Thyroid gland (tissue), 4 donors: ENCODE measurements around the gene DIP2C. TPM values are rescaled to one million over a fixed set of nuclear protein-coding genes. Genes with fewer than 3 reads are reported as not detected.

Experiments used
- DNase-seq, 2 donors: peaks; one replicate each; pipeline ENCODE4 v3.0.0-alpha.2; 2019
- H3K27ac ChIP-seq, 3 donors: fragments of 200-600 bp; sonication (generic); 1 replicate in 2 of 3; 2 replicates in 1 of 3; pipeline ENCODE4 v1.5.1; 2016 to 2019; ENCODE audit warnings: mild to moderate bottlenecking in 1 of 3, moderate library complexity in 1 of 3
- H3K27me3 ChIP-seq: fragments of 200-600 bp; sonication (generic); one replicate; pipeline ENCODE4 v1.5.1; 2019
- H3K36me3 ChIP-seq, 2 donors: fragments of 200-600 bp; sonication (generic); one replicate each; pipeline ENCODE4 v1.5.1; 2016 to 2019
- H3K4me1 ChIP-seq, 2 donors: fragments of 200-600 bp; sonication (generic); one replicate each; pipeline ENCODE4 v1.5.1; 2017 to 2019
- H3K4me3 ChIP-seq, 3 donors: fragments of 200-600 bp; sonication (generic); replicated peaks in 1 of 3; 1 replicate in 2 of 3; 2 replicates in 1 of 3; pipeline ENCODE4 v1.5.1; 2016; ENCODE audit warnings: mild to moderate bottlenecking in 1 of 3
- H3K9me3 ChIP-seq: fragments of 200-600 bp; sonication (generic); one replicate; pipeline ENCODE4 v1.5.1; 2017
- CTCF ChIP-seq, 6 experiments: fragments of 200-600 bp in 3 of 6; fragments of 450-650 bp in 3 of 6; sonication (generic) in 3 of 6; IDR thresholded peaks; one replicate each; pipeline ENCODE4 v1.5.1; 2016 to 2019; ENCODE audit warnings: antibody characterized with exemption in 6 of 6, mild to moderate bottlenecking in 2 of 6, inconsistent platforms in 1 of 6, moderate library complexity in 1 of 6
- POLR2A ChIP-seq, 2 donors: fragments of 450-650 bp; IDR thresholded peaks; one replicate each; pipeline ENCODE4 v1.6.1; 2017; ENCODE audit warnings: antibody characterized with exemption in 2 of 2, mild to moderate bottlenecking in 2 of 2, moderate library complexity in 1 of 2
- WGBS, 2 donors: methylation state at CpG; one replicate each; pipeline ENCODE4 v1.1.5; 2017; 5-methylcytosine and 5-hydroxymethylcytosine counted together
- intact Hi-C: fragments of 100-400 bp; cut with DNase I; formaldehyde crosslinking; loops from one replicate; pipeline ENCODE4 v1.15.1; 2023
- total RNA-seq, 4 donors: library from RNA; depleted of rRNA; stranded (reverse); fragments of >200 nt; gene quantifications; one replicate each; pipeline ENCODE4 v1.2.3, GENCODE V29; 2016

Gene DIP2C
- total RNA-seq, 4 donors from 2014 or later = 11.4 to 14.6 (median 12.3) TPM

GRCh38 chr10:529468-530230 lies 159.8 kb downstream of the DIP2C start:
- 95% methylated on average over 27 of the region's 27 CpGs for WGBS, 2 donors
- Histone ChIP-seq H3K4me3 (no peak overlapping the region), H3K9me3 (no peaks in the 10 kb centered on the region), H3K36me3 (no peaks in the 10 kb centered on the region), H3K4me1 (no peaks in the 10 kb centered on the region), H3K27me3 (no peaks in the 10 kb centered on the region), H3K27ac (no peak overlapping the region)
- no peak for DNase-seq
- no peak for TF ChIP-seq POLR2A (IDR thresholded peaks at IDR 0.05)
- no peak for TF ChIP-seq CTCF (IDR thresholded peaks at IDR 0.05)
- intact Hi-C loops = no loop called here

DNA sequence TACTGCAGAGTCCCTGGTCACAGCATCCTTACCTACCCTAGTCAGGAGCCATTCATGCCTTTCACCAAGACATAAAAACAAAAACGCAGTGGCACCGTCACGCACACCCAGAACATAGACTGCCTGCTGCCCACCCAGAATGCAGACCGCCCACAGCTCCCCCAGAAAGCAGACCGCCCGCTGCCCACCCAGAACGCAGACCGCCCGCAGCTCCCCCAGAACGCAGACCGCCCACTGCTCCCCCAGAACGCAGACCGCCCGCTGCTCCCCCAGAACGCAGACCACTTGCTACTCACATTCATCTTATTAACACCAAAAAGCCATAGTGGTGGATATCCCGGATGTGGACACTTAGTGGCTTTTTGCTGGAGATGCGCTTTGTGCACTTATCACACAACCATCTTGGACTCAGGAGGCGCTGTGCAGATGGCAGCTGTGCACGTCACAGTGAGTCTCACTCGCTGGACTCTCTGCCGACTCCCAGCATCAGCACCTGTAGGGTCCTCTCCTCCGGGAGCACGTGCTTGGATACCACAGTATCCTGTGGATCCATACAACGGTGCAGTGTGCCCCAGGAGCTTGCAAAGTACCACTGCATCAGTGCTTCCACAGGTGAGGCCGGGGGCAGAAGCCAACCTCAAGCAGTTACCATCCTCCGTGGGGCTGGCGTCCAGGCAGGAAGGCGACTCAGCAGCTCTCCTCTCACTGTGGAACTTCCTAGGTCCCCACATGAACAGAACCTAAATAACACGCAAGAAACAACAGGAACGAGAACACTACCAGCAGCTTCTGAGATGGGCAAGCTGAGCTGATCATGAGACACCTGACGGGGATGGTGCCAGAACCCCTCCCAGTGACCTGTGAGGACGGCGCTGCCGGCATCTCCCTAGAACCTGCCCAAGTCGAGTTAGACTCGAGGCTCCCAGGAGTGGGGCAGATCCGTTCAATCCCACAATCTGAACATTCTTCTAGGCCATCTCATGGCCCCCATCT lies 161.0 kb downstream of the DIP2C start:
- Histone ChIP-seq H3K36me3 (no peaks in the 10 kb centered on the region), H3K4me1 (no peaks in the 10 kb centered on the region), H3K27ac (no peak overlapping the region), H3K4me3 (no peak overlapping the region), H3K27me3 (no peaks in the 10 kb centered on the region), H3K9me3 (no peaks in the 10 kb centered on the region)
- TF ChIP-seq CTCF (IDR thresholded peaks at IDR 0.05) (no peak), POLR2A (IDR thresholded peaks at IDR 0.05) (no peak)
- 93 to 97% methylated on average over 33 to 37 of the region's 37 CpGs for WGBS, 2 donors
- intact Hi-C loops = no loop called here
- DNase-seq = no peak

- WGBS, 2 donors = 84 to 88% methylated on average over 1 of the region's 1 CpG
- intact Hi-C loops = no loop called here
- no peak overlapping the region for H3K4me3 ChIP-seq
- H3K9me3 ChIP-seq = no peaks in the 10 kb centered on the region
- H3K4me1 ChIP-seq = no peaks in the 10 kb centered on the region
- no peak for DNase-seq
- no peaks in the 10 kb centered on the region for H3K36me3 ChIP-seq
- no peak overlapping the region for H3K27ac ChIP-seq
- TF ChIP-seq CTCF (IDR thresholded peaks at IDR 0.05) = no peak
- no peak for TF ChIP-seq POLR2A (IDR thresholded peaks at IDR 0.05)
- no peaks in the 10 kb centered on the region for H3K27me3 ChIP-seq
Observed at GRCh38 chr10:527416-527815, 162.1 kb downstream of the DIP2C start.

- Histone ChIP-seq H3K4me3 (no peak overlapping the region), H3K4me1 (no peaks in the 10 kb centered on the region), H3K27me3 (no peaks in the 10 kb centered on the region), H3K27ac (no peak overlapping the region), H3K9me3 (no peaks in the 10 kb centered on the region), H3K36me3 (no peaks in the 10 kb centered on the region)
- DNase-seq = no peak
- TF ChIP-seq POLR2A (IDR thresholded peaks at IDR 0.05) = no peak
- no peak for TF ChIP-seq CTCF (IDR thresholded peaks at IDR 0.05)
- WGBS, 2 donors = 95% methylated on average over 20 to 21 of the region's 21 CpGs
- intact Hi-C loops = no loop called here
Observed at GRCh38 chr10:526651-527312, 162.7 kb downstream of the DIP2C start.
